OCI-LY3 (cell line): ENCODE data around the gene USP17L30.
"Not testable (repeated sequence)": the region's sequence is repeated elsewhere in the genome, so short reads cannot be mapped to it uniquely, and the experiment has no call there.

ENCODE experiments used
- H2AFZ ChIP-seq: fragments of 200-600, 300-600 bp; shearing (Covaris generic); 2 replicates; pipeline ENCODE4 v1.6.0; 2014; ENCODE audit warnings: antibody characterized with exemption, low read depth, low read length
- H3K27ac ChIP-seq: fragments of 200-600, 300-600 bp; sonication (generic); 2 replicates; pipeline ENCODE4 v1.5.1; 2014; ENCODE audit warnings: mild to moderate bottlenecking, low read length, moderate library complexity, mixed read lengths
- H3K27me3 ChIP-seq: fragments of 200-600, 300-600 bp; sonication (generic); 2 replicates; pipeline ENCODE4 v1.6.1; 2014; ENCODE audit warnings: low read depth, low read length, mixed read lengths
- H3K36me3 ChIP-seq: fragments of 200-600, 300-600 bp; sonication (generic); replicated peaks from 2 replicates; pipeline ENCODE3; 2014; ENCODE audit warnings: low read depth, low read length, mixed read lengths
- H3K4me1 ChIP-seq: fragments of 300-600, 200-600 bp; sonication (generic); 2 replicates; pipeline ENCODE4 v1.6.1; 2014; ENCODE audit warnings: low read length, mixed read lengths
- H3K4me2 ChIP-seq: fragments of 200-600, 300-600 bp; sonication (generic); 2 replicates; pipeline ENCODE4 v1.6.1; 2014; ENCODE audit warnings: low read length, mixed read lengths
- H3K4me3 ChIP-seq: fragments of 300-600, 200-600 bp; sonication (generic); 2 replicates; pipeline ENCODE4 v1.5.1; 2014; ENCODE audit warnings: antibody characterized with exemption, mild to moderate bottlenecking, low read length, moderate library complexity
- H3K79me2 ChIP-seq: fragments of 300-600, 200-600 bp; shearing (Covaris generic); 2 replicates; pipeline ENCODE4 v1.6.1; 2014; ENCODE audit warnings: mild to moderate bottlenecking, low read length, mixed read lengths
- H3K9ac ChIP-seq: fragments of 300-600, 200-600 bp; shearing (Covaris generic); 2 replicates; pipeline ENCODE4 v1.6.0; 2014; ENCODE audit warnings: mild to moderate bottlenecking, low read length, moderate library complexity
- H3K9me3 ChIP-seq: fragments of 200-600, 300-600 bp; shearing (Covaris generic); 2 replicates; pipeline ENCODE4 v1.6.1; 2014; ENCODE audit warnings: low read length, mixed read lengths; ENCODE audit not compliant: insufficient read depth
- H4K20me1 ChIP-seq: fragments of 200-600, 300-600 bp; sonication (generic); 2 replicates; pipeline ENCODE4 v1.6.1; 2016; ENCODE audit warnings: low read length, mixed read lengths; ENCODE audit not compliant: insufficient read depth
- CTCF ChIP-seq: fragments of 200-600, 300-600 bp; sonication (generic); IDR thresholded peaks from 2 replicates; pipeline ENCODE4 v1.5.1; 2014; ENCODE audit warnings: antibody characterized with exemption, low read length, low read depth
- EZH2phosphoT487 ChIP-seq: fragments of 200-600 bp; shearing (Covaris generic); IDR thresholded peaks from 2 replicates; pipeline ENCODE4 v1.6.1; 2018; ENCODE audit warnings: antibody characterized with exemption, mixed run types, low read depth

The USP17L30 gene

GRCh38 chr4:9379881-9380280 lies 17.0 kb downstream of the USP17L30 start:
- not testable (repeated sequence) for H2AFZ ChIP-seq, H3K27me3 ChIP-seq, H3K9ac ChIP-seq, H3K4me2 ChIP-seq, H4K20me1 ChIP-seq, H3K4me1 ChIP-seq, H3K36me3 ChIP-seq, H3K9me3 ChIP-seq, H3K4me3 ChIP-seq, H3K79me2 ChIP-seq, H3K27ac ChIP-seq

- not testable (repeated sequence) for H4K20me1 ChIP-seq, H3K79me2 ChIP-seq, H3K4me3 ChIP-seq, H3K9ac ChIP-seq, H3K4me1 ChIP-seq, H3K36me3 ChIP-seq, H2AFZ ChIP-seq, H3K27me3 ChIP-seq, H3K9me3 ChIP-seq, H3K4me2 ChIP-seq, H3K27ac ChIP-seq
- TF ChIP-seq CTCF, result peak; percentile 11; the same call in 1 of the 2 replicates
Observed at GRCh38 chr4:9381012-9381534, 18.1 kb downstream of the USP17L30 start.

GRCh38 chr4:9384126-9384525 lies 21.2 kb downstream of the USP17L30 start:
- H3K27me3 ChIP-seq, result no peaks in the 10 kb centered on the region
- no peak overlapping the region for H3K4me3 ChIP-seq
- H4K20me1 ChIP-seq, result no peaks in the 10 kb centered on the region
- H3K79me2 ChIP-seq, result no peaks in the 10 kb centered on the region
- no peak overlapping the region for H3K9ac ChIP-seq
- no peaks in the 10 kb centered on the region for H3K4me1 ChIP-seq
- H3K36me3 ChIP-seq, result no peaks in the 10 kb centered on the region
- H3K4me2 ChIP-seq, result no peak overlapping the region
- H3K27ac ChIP-seq, result no peak overlapping the region
- H3K9me3 ChIP-seq, result no peaks in the 10 kb centered on the region
- no peak overlapping the region for H2AFZ ChIP-seq
- no peak for TF ChIP-seq EZH2phosphoT487
- TF ChIP-seq CTCF, result no peak

- not testable (repeated sequence) for H3K79me2 ChIP-seq, H3K4me3 ChIP-seq, H2AFZ ChIP-seq, H3K27ac ChIP-seq, H3K4me1 ChIP-seq, H3K9me3 ChIP-seq, H4K20me1 ChIP-seq, H3K27me3 ChIP-seq, H3K9ac ChIP-seq, H3K36me3 ChIP-seq, H3K4me2 ChIP-seq
Observed at GRCh38 chr4:9389001-9389400, 26.1 kb downstream of the USP17L30 start.

- H3K4me3 ChIP-seq, H4K20me1 ChIP-seq, H3K79me2 ChIP-seq: not testable (repeated sequence)
Observed at GRCh38 chr4:9405774-9406173, 42.8 kb downstream of the USP17L30 start.

GRCh38 chr4:9406491-9406890 lies 43.6 kb downstream of the USP17L30 start:
- not testable (repeated sequence) for H2AFZ ChIP-seq, H3K9me3 ChIP-seq, H3K9ac ChIP-seq, H4K20me1 ChIP-seq, H3K79me2 ChIP-seq, H3K4me3 ChIP-seq, H3K27me3 ChIP-seq, H3K4me1 ChIP-seq, H3K36me3 ChIP-seq, H3K4me2 ChIP-seq, H3K27ac ChIP-seq

More at GRCh38 chr4:9405774-9406173, 42.8 kb downstream of the USP17L30 start:
- H3K27ac ChIP-seq, H3K36me3 ChIP-seq, H3K4me1 ChIP-seq, H3K4me2 ChIP-seq, H3K27me3 ChIP-seq, H2AFZ ChIP-seq, H3K9ac ChIP-seq, H3K9me3 ChIP-seq: not testable (repeated sequence)
